ENCODE results near the gene RBM20.

The RBM20 gene

DNA sequence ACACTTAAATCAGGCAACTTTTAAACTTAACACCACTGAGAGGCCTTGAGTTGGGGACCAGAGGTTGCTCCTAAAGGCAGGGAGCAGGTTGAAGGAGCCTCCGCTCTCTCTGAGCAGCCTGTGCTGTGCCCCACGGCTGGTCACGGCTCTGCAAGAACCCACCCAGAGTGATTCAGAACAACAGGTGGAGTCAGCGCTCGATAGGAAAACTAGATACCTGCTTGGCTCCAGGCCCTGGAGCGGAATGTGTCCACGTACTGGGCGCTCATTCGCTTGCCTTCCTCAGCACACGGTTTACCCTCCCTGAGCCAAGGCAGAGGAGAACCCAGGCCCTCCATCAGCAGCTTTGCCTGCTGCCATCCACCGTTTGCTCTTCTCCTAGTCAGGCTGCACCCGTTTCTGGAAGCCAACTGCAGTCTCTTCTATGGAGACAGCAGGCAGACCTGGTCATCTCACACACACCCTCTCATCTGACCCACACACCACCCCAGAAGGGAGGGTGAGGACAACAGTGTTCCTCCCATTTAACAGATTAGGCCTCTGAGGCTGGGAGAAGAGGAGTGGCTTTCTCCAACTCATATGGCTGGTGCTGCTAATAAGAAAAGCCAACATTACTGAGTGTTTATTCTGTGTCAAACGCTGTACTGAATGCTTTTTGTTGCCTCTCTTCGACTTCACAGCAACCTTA, 189.9 kb downstream of the RBM20 start:
- Mint-ChIP-seq H3K36me3 (ENCODE audit: low read depth) (peaks cover 6% of the 10 kb centered on the region), H3K9me3 (no peaks in the 10 kb centered on the region), H3K4me3 (no peak overlapping the region), H3K4me1 (ENCODE audit: low read depth) (peaks cover 21% of the 10 kb centered on the region), H3K27me3 (ENCODE audit: low read depth) (no peaks in the 10 kb centered on the region), H3K27ac (peak overlapping the region; percentile 66)

GRCh38 chr10:110834629-110835301, 190.6 kb downstream of the RBM20 start:
- Mint-ChIP-seq H3K27me3 (ENCODE audit: low read depth) (no peaks in the 10 kb centered on the region), H3K4me1 (ENCODE audit: low read depth) (peaks cover 21% of the 10 kb centered on the region), H3K27ac (peak overlapping the region; percentile 66), H3K4me3 (no peak overlapping the region), H3K9me3 (no peaks in the 10 kb centered on the region), H3K36me3 (ENCODE audit: low read depth) (peaks cover 6% of the 10 kb centered on the region)

DNA sequence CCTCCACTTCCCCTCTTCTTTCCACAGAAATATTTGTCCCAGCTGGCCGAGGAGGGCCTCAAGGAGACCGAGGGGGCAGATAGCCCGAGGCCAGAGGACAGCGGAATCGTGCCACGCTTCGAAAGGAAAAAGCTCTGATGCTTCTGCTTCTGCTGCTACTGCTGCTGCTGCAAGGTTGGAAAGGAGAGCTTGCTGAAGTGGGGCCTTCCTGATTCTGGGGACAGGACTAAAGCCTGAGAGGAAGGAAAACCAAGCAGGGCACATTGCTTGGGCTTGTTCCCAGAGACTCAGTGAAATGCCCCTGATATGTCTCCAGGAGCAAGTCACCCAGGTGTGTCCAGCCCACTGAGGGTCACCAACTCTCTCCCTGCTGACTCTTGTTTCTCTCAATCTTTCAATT, 191.7 kb downstream of the RBM20 start:
- Mint-ChIP-seq H3K4me3 (no peak overlapping the region), H3K9me3 (no peaks in the 10 kb centered on the region), H3K27ac (no peak overlapping the region)

DNA sequence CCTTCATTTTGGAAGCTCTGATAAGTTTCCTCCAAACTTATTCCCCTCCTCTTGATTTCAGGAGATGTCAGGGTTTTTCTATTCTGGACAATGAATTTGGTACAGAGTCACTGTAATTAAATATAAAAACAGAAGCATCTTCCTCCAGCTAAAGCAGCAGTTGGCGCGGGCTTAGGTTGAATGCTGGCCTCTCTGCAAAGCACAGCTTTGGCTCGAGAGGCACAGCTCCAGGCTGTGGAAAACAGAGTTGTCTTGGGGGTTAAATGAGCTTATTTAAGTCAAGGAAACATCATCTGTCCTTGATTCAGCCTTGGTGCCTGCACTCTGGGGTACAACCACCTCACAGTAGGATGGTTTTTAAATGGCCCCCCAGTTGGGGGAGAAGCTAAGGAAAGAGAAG, 192.6 kb downstream of the RBM20 start:
- Mint-ChIP-seq H3K27me3 (ENCODE audit: low read depth) (no peaks in the 10 kb centered on the region), H3K27ac (no peak overlapping the region), H3K36me3 (ENCODE audit: low read depth) (peaks cover 6% of the 10 kb centered on the region), H3K4me1 (ENCODE audit: low read depth) (peaks cover 26% of the 10 kb centered on the region), H3K4me3 (no peak overlapping the region), H3K9me3 (no peaks in the 10 kb centered on the region)

More for the DNA sequence above, 191.7 kb downstream of the RBM20 start:
- peaks cover 21% of the 10 kb centered on the region for H3K4me1 Mint-ChIP-seq (ENCODE audit: low read depth)
- H3K27me3 Mint-ChIP-seq (ENCODE audit: low read depth), result no peaks in the 10 kb centered on the region
- H3K36me3 Mint-ChIP-seq (ENCODE audit: low read depth), result peaks cover 6% of the 10 kb centered on the region

GRCh38 chr10:110837418-110838171, 193.5 kb downstream of the RBM20 start:
- Mint-ChIP-seq H3K27me3 (ENCODE audit: low read depth) (no peaks in the 10 kb centered on the region), H3K4me3 (no peak overlapping the region), H3K36me3 (ENCODE audit: low read depth) (peaks cover 6% of the 10 kb centered on the region), H3K4me1 (ENCODE audit: low read depth) (peaks cover 35% of the 10 kb centered on the region), H3K9me3 (no peaks in the 10 kb centered on the region), H3K27ac (no peak overlapping the region)

DNA sequence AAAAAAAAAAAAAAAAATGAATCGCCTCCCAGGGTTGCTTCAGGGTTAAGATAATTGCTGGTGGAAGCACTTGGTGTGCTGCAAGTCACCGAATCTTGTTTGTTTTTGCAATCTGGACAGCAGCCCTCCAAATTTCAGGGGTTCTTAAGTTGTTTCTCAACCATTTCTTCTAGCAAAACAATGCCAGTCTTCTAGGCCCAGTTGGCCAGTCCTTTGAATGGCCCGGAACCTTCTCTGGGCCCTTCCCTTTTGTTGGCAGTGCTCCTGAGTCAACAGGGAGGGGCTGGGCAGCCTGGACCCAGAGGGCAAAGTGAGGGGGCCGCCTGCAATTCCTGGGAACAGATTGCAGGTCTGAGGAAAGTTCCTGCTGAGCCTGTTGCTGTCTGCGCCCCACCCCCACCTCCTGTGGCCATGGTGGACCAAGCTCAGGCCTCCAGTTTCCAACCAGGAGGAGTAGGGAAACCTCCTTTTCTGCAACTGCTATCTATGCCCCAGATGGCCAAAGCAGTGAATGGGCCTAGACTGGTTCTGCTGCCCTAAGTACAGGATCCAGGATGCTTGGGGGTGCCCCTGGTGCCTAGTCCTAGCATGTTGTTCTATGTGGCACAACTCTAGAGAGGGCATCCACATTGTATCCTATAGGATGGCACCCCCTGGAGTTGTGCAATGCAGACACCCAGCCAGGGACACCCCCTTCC, 196.2 kb downstream of the RBM20 start:
- Mint-ChIP-seq H3K36me3 (ENCODE audit: low read depth) (peaks cover 8% of the 10 kb centered on the region), H3K4me1 (ENCODE audit: low read depth) (peaks cover 46% of the 10 kb centered on the region), H3K4me3 (no peak overlapping the region), H3K9me3 (no peaks in the 10 kb centered on the region), H3K27me3 (ENCODE audit: low read depth) (no peaks in the 10 kb centered on the region), H3K27ac (no peak overlapping the region)

GRCh38 chr10:110840923-110841428, 196.8 kb downstream of the RBM20 start:
- H3K9me3 Mint-ChIP-seq, result no peaks in the 10 kb centered on the region
- H3K36me3 Mint-ChIP-seq (ENCODE audit: low read depth), result peaks cover 8% of the 10 kb centered on the region
- H3K4me3 Mint-ChIP-seq, result no peak overlapping the region
- peaks cover 50% of the 10 kb centered on the region for H3K4me1 Mint-ChIP-seq (ENCODE audit: low read depth)
- no peak overlapping the region for H3K27ac Mint-ChIP-seq
- no peaks in the 10 kb centered on the region for H3K27me3 Mint-ChIP-seq (ENCODE audit: low read depth)

DNA sequence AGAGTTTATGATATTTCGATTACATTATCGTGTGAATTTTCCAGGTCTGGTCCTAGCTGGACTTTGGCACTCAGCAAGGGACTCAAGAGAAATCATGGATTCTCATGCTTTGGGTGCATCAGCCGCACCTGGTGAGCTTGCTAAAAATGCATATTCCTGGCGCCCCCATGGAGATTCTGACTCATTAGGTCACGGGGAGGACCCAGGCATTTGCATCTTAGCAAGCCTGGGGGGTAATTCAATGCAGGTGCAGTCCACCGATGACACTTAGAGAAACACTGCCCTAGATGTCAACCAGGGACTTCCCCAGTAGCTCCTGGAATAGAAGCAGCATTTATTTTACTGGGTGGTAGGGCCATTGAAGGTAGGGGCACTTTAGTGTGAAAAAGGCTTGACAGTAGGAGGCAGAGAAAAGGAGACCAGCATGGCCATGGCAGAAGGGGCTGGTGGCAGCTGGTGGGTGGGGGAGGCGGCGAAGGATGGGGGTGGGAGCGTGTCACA, 197.7 kb downstream of the RBM20 start:
- no peaks in the 10 kb centered on the region for H3K9me3 Mint-ChIP-seq
- no peak overlapping the region for H3K4me3 Mint-ChIP-seq
- peaks cover 50% of the 10 kb centered on the region for H3K4me1 Mint-ChIP-seq (ENCODE audit: low read depth)
- peak overlapping the region; percentile 67 for H3K27ac Mint-ChIP-seq
- peaks cover 8% of the 10 kb centered on the region for H3K36me3 Mint-ChIP-seq (ENCODE audit: low read depth)
- no peaks in the 10 kb centered on the region for H3K27me3 Mint-ChIP-seq (ENCODE audit: low read depth)

DNA sequence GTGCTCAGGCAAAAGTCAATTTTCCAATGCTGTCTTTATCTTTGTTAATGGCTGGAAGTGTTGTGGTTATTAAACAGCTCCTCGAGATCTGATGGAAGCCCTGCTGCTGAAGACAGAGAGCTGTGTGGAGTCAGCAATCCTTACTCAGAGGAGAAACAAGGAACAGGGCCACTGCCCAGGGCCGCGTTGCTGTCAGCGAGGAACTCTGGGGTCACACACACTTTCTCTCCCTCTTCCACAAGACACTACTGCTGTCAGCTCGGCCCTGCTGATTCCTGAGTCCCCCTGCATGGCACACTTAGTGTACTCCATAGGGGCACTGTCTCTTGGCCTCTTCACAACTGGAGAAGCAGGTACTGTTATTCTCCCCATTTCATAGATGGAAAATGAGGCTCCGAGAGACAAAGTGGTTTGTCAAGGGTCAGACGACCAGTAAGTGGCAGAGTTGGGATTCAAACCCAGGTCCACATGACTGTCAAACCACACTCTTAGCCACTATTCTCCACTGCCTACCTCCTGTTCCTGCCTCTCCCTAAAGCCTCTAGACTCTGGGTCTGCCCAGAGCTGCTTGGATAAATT, 198.3 kb downstream of the RBM20 start:
- H3K4me3 Mint-ChIP-seq, result peak overlapping the region; percentile 36
- no peaks in the 10 kb centered on the region for H3K27me3 Mint-ChIP-seq (ENCODE audit: low read depth)
- H3K9me3 Mint-ChIP-seq, result no peaks in the 10 kb centered on the region
- peaks cover 8% of the 10 kb centered on the region for H3K36me3 Mint-ChIP-seq (ENCODE audit: low read depth)
- peak overlapping the region; percentile 74 for H3K27ac Mint-ChIP-seq
- peaks cover 50% of the 10 kb centered on the region for H3K4me1 Mint-ChIP-seq (ENCODE audit: low read depth)

- Mint-ChIP-seq H3K27ac (peak overlapping the region; percentile 74), H3K9me3 (no peaks in the 10 kb centered on the region), H3K4me1 (ENCODE audit: low read depth) (peaks cover 46% of the 10 kb centered on the region), H3K27me3 (ENCODE audit: low read depth) (no peaks in the 10 kb centered on the region), H3K4me3 (peak overlapping the region; percentile 36), H3K36me3 (ENCODE audit: low read depth) (peaks cover 4% of the 10 kb centered on the region)
Observed at GRCh38 chr10:110843031-110843430, 198.9 kb downstream of the RBM20 start.

DNA sequence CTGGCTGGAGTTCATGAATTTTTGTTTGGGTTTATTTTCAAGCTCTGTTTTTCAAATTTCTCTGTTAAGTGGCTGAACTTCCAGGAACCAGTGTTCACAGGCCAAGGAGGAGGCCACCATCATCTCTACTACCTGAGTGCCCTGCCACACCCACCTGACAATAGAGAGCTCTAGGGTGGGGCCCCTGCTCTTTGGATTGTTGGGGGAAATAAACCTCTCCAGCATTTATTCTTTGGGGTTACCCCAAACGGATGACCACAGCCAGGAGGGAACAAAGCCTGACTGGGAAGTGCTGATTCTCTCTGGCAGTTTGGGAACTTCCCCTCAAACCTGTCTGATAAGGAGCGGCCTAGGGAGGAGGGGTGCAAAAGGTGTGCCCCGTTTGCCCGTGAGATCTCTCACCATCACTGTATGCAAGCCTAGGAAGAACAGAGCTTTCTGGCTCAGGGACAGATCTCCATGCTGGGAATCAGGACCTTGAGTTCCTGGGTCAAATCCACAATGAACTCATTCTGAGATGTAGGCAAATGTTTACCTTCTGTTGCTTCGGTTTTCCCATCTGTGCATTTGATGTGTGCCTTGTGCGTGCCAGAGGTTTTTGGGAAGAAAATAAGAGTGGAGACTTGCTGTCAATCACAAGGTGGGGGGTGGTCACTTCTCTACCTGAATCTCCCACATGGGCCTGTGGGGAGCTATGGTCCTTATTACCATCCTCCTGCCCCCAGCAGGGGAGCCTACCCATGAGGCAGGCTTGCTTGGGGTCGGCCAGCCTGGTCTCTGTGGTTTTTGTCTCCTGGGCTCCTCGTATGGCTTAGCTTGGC, 199.9 kb downstream of the RBM20 start:
- Mint-ChIP-seq H3K4me1 (ENCODE audit: low read depth) (peaks cover 49% of the 10 kb centered on the region), H3K4me3 (no peak overlapping the region), H3K36me3 (ENCODE audit: low read depth) (peaks cover 4% of the 10 kb centered on the region), H3K27me3 (ENCODE audit: low read depth) (no peaks in the 10 kb centered on the region), H3K9me3 (no peaks in the 10 kb centered on the region), H3K27ac (peak overlapping the region; percentile 34)

DNA sequence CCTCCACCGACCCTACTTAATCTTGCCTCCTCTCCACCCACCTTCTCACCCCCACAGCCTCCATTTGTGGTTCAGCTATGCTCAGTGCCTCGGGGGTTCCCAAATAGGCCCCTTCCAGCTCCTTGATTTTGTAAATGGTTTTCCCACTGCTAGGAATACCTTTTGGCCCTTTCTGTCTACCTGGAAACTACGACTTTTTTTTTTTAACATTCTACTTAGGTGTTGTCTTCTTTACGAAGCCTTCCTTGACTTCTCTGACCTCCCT, 200.4 kb downstream of the RBM20 start:
- Mint-ChIP-seq H3K4me3 (no peak overlapping the region), H3K4me1 (ENCODE audit: low read depth) (peaks cover 52% of the 10 kb centered on the region)

DNA sequence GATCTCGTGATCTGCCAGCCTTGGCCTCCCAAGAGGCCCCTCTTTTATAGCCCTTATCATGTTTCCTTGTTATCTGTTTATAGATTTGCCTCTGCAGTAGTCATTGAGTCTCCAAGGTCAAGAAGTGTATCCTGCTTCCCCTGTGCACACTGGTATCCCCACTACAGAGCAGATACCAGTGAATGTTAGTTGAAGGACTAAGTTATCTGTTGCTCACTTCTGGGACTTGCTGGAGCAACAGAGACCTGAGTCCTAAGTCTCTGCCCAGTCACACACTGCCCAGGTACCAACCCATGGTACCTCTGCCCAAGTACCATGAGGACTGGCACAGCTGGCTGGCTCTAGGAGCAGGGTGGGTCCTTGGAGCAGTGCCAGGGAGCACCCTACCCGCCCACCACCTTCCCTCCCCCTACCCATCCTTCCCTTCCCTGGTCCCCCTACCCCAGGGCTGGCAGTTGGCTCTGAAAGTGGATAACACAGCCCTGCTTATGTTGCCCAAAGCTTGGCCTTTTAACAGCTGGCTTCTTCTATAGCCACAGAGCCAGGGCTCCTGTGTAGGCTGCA, 201.1 kb downstream of the RBM20 start:
- peak overlapping the region; percentile 43 for H3K27ac Mint-ChIP-seq
- H3K4me3 Mint-ChIP-seq, result no peak overlapping the region
- H3K36me3 Mint-ChIP-seq (ENCODE audit: low read depth), result peaks cover 8% of the 10 kb centered on the region
- H3K9me3 Mint-ChIP-seq, result no peaks in the 10 kb centered on the region
- H3K27me3 Mint-ChIP-seq (ENCODE audit: low read depth), result no peaks in the 10 kb centered on the region
- peaks cover 60% of the 10 kb centered on the region for H3K4me1 Mint-ChIP-seq (ENCODE audit: low read depth)

More for the DNA sequence above, 200.4 kb downstream of the RBM20 start:
- H3K27ac Mint-ChIP-seq, result peak overlapping the region; percentile 28
- H3K9me3 Mint-ChIP-seq, result no peaks in the 10 kb centered on the region
- no peaks in the 10 kb centered on the region for H3K27me3 Mint-ChIP-seq (ENCODE audit: low read depth)
- H3K36me3 Mint-ChIP-seq (ENCODE audit: low read depth), result peaks cover 4% of the 10 kb centered on the region

Measured in T-helper 1 cell treated with Interleukin-12 subunit alpha and Interleukin-12 subunit beta and Interleukin-4 antibody, amounts not matched to agents 30 μg/mL and 1 μg/mL, for 36 hours (primary cell).